Measurements from ENCODE around the gene SLC12A7.

SLC12A7 gene

GRCh38 chr5:1014346-1014745, 97.5 kb downstream of the SLC12A7 start:
- no peak for DNase-seq

GRCh38 chr5:1013948-1014301, 97.9 kb downstream of the SLC12A7 start:
- DNase-seq, result no peak

- no peak for DNase-seq
Observed at GRCh38 chr5:1013238-1013947, 98.5 kb downstream of the SLC12A7 start.

- no peak for DNase-seq
Observed at GRCh38 chr5:1012900-1013237, 99.0 kb downstream of the SLC12A7 start.

GRCh38 chr5:1012313-1012841, 99.5 kb downstream of the SLC12A7 start:
- no peak for DNase-seq

GRCh38 chr5:1011741-1012312, 100.0 kb downstream of the SLC12A7 start:
- no peak for DNase-seq

- peak; percentile 28 for DNase-seq
Observed at GRCh38 chr5:1011226-1011631, 100.6 kb downstream of the SLC12A7 start.

- no peak for DNase-seq
Observed at GRCh38 chr5:1010641-1011046, 101.2 kb downstream of the SLC12A7 start.

- DNase-seq, result no peak
Observed at GRCh38 chr5:1010181-1010510, 101.7 kb downstream of the SLC12A7 start.

GRCh38 chr5:1009359-1010180, 102.3 kb downstream of the SLC12A7 start:
- DNase-seq, result no peak

- DNase-seq, result peak; percentile 24
Observed at GRCh38 chr5:1008451-1009358, 103.2 kb downstream of the SLC12A7 start, which contains the start of gene NKD2. TSS of gene NKD2 (plus strand) at chr5:1008802. CDS start at chr5:1009058, 256 bp downstream.

- no peak for DNase-seq
Observed at GRCh38 chr5:1007681-1008450, 104.0 kb downstream of the SLC12A7 start.

- no peak for DNase-seq
Observed at GRCh38 chr5:1007221-1007680, 104.6 kb downstream of the SLC12A7 start.

- DNase-seq, result no peak
Observed at GRCh38 chr5:1006656-1007071, 105.2 kb downstream of the SLC12A7 start.

GRCh38 chr5:1005904-1006655, 105.8 kb downstream of the SLC12A7 start:
- DNase-seq, result no peak

- DNase-seq, result no peak
Observed at GRCh38 chr5:1005249-1005851, 106.5 kb downstream of the SLC12A7 start.

GRCh38 chr5:1004461-1005248, 107.2 kb downstream of the SLC12A7 start:
- peak; percentile 38 for DNase-seq

- DNase-seq, result no peak
Observed at GRCh38 chr5:1003296-1003937, 108.4 kb downstream of the SLC12A7 start.

- no peak for DNase-seq
Observed at GRCh38 chr5:1002836-1003235, 109.0 kb downstream of the SLC12A7 start.

GRCh38 chr5:1002271-1002546, 109.7 kb downstream of the SLC12A7 start:
- no peak for DNase-seq
